SH-SY5Y (cell line): ENCODE data around the gene C3orf38.

ENCODE experiments used
- GATA2 ChIP-seq: IDR thresholded peaks from 2 replicates; pipeline ENCODE4 v1.6.1; 2011; ENCODE audit warnings: mild to moderate bottlenecking, low read depth, low read length
- GATA3 ChIP-seq: IDR thresholded peaks from 2 replicates; pipeline ENCODE4 v1.6.1; 2011; ENCODE audit warnings: low read depth, mild to moderate bottlenecking, low read length, moderate library complexity

- TF ChIP-seq GATA2, result no peak
- no peak for TF ChIP-seq GATA3
Observed at GRCh38 chr3:88123526-88123925, 26.2 kb upstream of the C3orf38 start.
